Stimulated activated CD4-positive, alpha-beta T cell treated with anti-CD3 and anti-CD28 coated beads, Interleukin-2, amount 100 ng/mL, for 48 hours (primary cell): ENCODE measurements around the gene DACT3.

Experiments
- DNase-seq, 2 donors: peaks; one replicate each; pipeline ENCODE4 v3.0.0-alpha.2; 2020

DACT3 gene

DNA sequence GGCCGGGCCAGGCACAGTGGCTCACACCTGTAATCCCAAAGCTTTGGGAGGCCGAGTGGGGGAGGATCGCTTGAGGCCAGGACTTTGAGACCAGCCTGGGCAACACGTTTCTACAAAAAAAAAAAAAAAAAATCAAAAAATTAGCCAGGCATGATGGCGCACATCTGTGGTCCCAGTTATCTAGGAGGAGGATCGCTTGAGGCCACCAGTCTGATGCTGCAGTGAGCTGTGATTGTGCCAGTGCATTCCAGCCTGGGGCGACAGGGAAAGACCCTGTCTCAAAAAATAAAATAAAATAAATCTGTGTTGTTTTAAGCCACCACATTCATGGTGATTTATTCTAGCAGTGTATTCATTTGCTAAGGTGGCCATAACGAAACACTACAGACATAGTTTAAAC, 4.1 kb upstream of the DACT3 start:
- no peak for DNase-seq

DNA sequence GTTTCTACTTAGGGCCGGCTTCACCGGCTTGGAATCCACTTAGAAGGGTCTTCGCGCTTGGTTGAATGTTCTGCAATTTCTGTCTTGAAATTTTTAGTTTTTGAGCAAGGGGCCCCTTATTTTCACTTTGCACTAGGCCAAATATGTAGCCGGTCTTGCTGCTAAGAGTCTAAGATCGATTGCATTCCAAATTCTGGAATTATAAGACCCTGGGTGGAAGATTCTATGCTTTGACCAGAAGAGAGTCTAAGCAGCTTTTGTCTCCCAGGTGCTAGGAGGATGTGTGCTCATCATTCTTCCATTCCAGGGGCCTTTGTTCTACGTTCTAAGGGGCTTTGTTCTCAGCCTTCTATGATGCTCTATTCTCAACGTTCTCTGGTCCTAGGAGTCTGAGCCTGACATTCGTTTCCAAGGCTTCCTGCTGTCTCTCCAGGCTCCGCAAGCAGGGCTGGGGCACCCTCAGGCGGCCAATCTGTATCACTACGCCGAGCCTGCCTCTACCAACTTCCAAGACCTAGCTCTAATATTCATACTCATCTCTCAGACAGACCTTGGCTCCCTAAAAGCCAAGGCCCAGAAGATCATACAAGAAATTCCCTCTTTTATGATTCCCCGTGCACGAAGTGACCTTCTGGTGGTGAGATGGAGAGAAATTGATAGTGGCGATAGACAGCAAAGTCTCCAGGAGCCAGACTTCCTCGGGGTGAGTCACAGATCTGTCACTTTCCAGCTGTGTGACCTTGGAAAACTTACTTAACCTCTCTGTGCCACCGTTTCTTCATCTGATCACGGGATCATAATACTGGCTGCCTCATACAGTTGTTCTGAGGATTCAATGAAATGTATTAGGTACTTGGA, 982 bp upstream of the DACT3 start:
- peak; percentile 66 to 70 for DNase-seq

DNA sequence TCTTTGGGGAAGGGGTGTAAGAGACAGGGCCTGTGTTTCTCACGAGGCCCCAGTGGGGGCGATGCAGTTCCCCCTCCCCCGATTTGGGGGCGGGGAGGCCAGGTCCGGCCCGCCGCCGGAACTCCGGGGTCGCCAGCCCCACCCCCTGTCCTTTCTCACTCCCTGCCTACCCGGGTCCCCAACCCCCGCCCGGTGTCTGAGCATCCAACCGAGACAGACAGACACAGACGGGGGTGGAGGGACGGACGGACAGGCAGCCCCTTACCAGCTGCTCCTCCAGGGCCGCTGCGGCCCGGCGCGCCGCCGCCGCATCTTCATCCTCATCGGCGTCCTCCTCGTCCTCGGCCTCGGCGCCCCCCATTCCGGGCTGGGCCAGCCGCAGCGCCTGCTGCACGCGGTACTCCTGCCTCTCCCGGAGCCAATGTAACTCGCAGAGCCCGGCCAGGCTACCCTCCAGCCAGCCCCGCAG, 397 bp downstream of the DACT3 start:
- DNase-seq, result no peak

DNA sequence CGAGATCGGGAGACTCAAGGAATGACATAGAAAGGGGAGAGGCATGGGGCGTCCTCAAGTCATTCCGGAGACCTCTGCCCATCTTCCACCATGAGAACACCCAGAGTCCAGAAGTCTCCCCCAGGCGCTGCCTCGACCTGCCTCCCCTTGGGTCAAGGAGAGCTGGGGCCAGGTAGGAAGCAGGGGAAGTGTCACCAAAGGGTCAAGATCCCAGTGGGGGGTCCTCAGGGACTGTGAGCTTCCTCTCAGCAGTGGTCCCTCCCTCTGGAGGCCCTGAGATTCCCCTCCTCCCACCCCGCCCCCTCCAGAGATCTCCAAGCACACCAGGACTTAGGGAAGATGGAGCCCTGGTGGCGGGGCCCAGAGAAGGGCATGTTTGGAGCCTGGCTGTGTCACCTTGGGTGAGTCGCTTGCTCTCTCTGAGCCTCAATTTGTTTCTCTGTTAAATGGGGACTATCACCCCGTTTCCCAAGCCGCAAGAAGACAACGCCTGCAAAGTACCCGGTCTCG, 919 bp downstream of the DACT3 start:
- no peak for DNase-seq

DNA sequence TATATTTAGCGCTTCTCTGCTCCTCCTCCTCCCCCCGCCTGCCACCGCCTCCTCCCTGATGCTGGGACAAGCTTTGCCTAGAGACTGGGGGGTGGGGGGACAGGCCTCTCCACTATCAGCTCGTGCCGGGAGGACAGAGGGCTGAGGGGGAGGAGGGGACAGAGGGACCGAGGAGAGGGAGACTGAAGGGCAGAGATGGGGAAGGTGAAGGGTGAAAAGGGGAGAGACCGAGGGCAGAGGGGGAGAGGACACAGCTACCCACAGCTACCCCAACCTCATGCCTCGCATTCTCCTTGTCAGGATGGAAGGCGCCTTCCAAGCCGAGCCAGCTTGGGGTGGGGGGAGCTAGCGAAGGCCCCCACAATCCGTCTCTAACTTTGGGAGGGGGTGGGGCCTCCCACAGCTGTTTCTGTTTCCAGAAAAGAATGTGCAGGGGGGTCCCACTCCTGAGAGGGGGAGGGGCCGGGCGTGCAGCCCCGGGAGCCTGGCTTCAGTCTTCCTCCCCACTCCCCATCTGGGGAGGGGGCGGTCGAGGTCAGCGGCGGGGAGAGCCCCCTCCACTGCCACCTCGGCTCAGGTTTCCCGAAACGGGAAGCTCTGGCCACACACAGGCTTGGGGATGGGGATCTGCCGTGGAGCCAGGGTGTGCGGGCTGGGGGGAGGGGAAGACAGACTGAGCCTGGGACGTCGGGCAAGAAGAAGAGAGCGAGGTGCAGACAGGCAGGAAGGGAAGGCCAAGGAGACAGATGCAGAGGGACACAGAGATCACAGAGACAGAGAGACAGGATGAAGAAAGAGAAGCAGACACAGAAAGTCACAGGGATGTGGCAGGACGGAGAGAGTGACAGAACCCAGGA, 1.6 kb downstream of the DACT3 start:
- no peak for DNase-seq

DNA sequence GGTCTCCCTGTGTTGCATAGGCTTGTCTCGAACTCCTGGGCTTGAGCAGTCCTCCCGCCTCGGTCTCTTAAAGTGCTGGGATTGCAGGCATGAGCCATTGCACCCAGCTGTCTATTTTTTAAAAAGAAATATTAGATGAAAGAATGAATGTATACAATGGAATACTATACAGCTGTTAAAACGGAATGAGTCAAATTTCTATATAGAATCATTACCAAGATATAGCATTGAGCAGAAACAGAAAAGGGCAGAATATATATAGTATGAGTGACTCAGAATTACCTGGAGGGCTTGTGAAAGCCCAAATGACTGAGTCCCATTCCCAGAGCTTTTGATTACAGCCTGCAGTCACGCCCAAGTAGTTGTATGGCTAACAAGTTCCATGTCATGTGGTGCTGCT, 4.4 kb downstream of the DACT3 start:
- DNase-seq, result no peak

DNA sequence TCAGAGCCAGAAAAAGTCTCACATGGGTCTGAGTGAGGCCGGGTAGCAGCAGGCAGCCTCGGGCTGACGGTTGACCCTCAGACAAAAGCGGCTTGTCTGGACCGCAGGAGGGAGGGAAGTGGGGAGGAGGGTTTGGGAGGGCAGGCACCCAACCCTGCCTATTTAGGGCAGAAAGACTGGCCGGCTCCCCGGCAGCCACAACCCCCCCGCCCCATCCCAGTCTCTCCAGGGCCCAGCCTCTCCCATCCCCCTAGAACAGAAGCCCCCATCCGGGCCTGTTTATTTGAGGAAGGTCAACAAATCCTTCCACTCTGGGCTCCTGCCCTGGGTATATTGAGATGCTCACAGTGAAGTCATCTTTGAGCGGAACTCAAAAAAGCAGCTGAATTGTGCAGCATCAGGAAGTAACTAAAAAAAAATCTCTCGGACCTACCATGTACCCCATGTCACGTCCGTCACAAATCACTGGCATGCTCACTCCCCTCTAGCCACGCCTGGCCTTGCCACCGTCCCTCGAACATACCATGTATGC, 6.3 kb downstream of the DACT3 start:
- DNase-seq, result no peak

DNA sequence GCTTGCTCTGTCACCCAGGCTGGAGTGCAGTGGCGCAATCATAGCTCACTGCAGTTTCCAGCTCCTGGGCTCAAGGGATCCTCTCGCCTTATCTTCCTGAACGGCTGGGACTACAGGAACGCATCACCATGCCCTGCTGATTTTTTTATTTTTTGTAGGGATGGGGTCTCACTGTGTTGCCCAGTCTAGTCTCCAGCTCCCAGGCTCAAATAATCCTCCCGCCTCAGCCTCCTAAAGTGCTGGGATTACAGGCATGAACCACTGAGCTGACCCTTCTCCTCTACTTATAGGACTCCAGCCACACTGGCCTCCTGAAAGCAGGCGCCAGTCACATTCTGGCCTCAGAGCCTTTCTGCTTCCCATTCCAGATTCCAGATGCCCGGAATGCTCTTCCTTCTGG, 10.5 kb downstream of the DACT3 start:
- no peak for DNase-seq

DNA sequence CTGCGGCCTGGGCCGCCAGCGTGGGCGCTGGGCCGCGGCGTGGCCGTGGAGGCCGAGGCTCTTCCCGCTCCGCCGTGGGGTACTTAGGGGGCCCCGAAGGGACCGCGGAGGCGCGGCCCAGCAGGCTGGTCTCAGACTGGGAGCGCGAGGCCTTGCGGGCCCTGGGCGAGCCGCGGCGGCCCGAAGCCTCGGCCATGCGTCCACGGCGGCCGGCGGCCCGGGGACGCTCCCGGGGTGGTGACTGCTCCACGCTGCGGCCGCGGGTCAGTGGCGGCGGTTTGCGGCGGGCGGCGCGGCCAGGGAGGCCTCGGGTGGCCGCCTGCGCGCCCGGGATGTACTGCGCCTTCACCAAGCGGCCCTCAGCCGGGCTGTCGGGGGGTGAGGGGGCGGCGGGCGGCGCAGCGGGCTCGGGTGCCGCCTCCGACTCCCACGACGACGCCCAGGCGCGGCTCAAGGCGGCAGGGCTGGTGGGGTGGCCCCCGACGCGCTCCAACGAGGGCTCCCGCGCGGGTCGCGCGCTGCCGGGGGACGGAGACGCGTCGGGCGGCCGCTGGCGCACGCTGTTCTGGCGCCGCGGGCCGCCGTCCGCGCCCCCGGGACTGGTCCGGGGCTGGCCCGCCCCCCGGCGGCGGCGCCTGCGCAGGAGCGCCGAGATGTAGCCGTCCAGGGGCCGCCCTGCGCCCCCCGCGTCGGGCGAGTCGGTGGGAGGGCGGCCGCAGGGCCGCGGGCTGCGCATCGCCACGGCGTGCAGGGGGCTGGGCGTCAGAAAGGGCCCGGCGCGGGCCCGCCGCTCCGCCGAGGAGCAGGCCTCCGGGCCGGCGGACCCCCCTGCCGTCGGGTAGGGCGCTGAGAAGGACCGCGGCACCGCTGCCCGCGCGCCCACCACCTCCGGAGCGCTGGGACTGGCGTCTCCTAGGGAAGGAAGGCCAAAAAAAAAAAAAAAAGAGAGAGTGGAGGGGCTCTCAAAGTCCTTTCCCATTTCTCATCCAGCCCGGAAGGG, 11.7 kb downstream of the DACT3 start:
- DNase-seq, result no peak

DNA sequence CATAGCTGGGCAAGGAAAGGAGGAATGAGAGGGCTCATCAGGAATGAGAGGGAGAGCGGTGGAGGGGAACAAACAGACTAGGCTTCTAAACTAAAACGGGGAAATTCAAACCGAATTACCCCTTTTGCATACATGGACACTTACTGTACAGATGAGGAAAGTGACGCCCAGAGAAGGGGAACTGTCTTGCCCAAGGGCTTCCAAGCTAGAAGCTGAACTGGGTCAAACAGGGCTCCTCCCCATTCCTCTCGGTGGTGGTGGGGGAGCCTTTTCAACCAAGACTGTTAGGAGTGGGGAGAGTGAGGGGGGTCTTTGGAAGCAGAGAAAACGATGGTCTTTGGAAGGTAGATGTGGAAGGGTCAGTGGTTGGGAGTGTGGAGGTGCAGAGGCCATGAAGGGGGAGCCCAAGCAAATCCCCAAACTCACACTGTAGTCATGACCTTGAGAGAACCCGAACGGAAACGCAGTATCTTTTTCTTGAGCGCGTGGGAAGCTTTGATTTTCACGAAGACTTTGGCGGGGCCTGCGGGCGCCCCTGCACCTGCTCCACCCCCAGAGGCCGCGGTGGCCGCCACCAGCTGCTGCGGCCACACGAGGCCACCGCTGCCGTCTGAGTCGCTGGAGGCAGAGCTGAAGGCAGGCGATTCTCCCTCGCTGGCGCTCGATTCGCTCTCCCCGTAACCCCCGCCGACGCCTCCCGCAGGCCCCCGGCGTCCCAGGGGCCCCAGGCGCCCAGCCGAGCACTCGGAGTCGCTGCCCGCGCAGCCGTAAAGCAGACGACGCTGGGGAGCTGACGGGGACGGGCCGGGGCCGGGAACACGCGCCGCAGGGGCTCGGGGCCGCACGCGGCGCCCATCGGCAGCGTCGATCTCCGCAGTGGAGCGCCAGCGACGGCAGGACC, 12.7 kb downstream of the DACT3 start:
- DNase-seq, result no peak

DNA sequence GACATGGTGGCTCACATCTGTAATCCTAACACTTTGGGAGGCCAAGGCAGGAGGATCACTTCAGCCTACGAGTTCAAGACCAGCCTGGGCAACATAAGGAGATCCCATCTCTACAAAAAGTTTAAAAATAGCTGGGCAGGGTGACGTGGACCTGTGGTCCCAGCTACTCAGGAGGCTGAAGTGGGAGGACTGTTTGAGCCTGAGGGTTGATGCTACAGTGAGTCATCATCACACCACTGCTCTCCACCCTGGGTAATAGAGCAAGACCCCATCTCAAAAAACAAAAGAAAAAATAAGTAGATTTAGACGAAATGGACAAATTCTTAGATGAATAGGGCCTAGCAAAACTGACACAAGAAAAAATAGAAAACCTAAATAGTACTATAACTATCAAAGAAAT, 14.6 kb downstream of the DACT3 start:
- no peak for DNase-seq

DNA sequence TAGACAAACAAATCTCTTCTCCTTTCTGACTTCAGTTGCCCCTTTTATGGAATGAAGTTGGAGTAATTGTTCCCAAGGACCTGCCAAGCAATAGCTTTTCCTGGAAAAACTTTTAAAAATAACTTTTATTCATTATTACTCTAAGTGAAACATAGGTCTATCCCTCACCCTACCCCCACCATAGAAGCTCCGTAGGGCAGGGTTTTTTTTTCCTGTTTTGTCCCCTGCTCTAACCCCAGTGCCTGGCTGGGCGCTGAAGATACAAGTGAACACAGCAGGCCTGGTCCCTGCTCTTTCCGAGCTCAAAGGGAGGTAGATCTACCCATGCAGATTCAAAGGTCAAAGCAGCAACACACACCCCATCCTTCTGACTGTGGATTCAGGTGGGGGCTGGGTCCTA, 16.3 kb downstream of the DACT3 start:
- no peak for DNase-seq

DNA sequence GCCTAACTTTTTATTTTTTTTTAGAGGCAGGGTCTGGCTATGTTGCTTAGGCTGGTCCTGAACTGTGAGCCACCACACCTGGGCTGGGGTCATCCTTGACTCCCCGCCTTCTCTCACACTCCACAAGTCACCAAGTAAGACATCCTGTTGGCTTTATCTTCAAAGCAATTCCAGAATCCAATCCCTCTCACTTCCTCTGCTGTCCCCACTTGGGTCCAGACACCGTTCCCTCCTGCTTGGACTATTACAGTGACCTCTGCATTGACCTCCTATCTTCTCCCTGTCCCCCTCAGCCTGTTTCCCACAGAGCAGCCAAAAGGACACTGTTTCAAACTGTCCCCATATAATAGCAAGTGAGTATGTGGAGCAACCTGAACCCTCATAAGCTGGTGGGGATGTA, 20.3 kb downstream of the DACT3 start:
- DNase-seq, result no peak

DNA sequence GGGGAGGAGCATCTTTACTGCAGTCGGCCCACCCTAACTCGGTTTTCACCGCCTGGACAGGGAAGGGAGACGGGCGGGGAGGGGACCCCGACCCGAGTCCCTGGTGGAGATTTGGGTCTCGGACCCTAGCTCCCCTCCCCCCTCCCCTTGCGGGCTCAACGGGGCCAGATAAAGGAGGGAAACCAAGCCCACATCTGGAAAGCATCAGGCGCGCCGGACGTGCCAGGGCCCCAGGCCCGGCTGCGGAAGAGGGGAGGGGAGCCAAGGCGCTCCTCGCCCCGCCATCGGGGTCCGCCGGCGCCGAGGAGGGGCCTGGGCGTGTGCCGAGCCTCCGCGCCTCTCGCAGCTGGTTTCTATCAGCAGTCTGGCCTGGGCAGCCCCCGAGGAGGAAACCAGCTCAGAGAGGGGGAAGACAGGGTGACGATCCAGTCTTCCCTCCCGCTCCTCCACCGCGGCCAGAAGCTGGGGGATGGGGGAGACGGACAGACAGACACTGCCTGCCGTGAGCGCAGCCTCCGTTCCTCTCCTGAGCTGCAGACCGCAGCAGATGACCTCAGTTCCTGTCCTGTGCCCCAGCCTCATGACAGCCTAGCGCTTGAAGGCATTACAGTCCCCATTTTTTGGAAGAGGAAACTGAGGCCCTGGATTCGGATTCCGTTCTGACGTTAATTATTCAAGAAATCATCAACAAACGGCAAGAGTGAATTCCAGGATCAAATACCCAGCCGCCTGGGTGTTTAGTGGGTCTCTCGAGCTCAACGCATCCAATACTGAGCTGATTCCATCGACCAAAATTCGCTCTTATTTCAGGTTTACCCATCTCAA, 21.4 kb downstream of the DACT3 start:
- no peak for DNase-seq

DNA sequence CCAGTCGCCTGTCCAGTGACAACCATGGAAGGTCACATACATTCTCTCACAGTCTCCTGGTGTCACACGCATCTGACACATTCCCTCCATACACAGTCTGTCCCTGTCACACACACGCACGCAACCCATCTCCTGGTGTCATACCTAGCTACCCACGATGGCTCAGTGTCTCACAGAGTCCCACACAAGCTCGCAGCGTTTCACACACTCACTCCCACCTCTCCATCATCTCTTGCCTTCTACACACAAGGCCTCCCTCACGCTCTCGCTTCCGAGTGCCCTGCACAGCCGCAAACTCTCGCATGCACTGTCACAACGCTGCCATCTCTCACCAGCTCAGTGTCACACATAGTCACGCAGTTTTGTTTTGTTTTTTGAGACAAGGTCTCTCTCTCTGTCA, 23.8 kb downstream of the DACT3 start:
- DNase-seq, result no peak

DNA sequence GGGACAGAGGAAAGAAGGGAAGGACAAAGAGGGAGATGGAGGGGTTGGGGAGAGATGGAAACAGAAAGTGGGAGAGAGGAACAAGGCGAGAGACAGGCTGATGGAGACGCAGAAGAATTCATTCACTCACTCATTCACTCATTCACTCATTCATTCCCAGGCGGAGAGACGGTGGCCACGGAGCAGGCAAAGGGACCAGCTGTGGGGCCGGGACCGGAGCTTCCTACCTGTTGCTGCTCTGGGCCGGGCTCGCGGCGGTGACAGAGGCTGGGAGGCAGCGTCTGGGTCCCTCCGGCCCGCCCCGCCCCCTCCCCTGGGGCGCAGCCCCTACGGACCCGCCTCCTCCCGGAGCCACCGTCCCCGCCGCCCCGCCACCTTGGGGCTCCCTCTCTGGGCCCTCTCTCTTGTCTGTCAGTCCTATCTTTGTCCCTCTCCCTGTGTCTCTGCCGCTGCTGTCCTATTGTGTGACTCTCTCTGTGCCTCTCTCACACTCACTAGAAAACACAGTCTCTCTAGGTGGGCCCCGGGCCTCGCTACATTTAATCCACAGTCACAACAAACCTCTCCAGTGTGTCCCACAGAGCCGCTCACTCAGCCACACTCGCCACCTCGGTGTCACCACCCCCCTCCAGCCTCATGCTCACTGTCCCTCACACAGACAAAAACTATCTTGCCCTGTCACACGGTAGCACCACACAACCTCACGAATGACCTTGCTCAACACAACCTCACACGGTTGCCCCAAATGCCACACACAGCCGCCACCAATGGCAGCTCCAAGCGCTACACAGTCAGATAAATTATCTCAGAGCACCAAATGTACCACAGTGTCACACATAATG, 24.8 kb downstream of the DACT3 start, which contains the start of gene GNG8:
GNG8 (minus strand) TSS at position 283 of the 842 bp plus-strand sequence. CDS start 1,520 bp downstream, outside the sequence.
- no peak for DNase-seq

DNA sequence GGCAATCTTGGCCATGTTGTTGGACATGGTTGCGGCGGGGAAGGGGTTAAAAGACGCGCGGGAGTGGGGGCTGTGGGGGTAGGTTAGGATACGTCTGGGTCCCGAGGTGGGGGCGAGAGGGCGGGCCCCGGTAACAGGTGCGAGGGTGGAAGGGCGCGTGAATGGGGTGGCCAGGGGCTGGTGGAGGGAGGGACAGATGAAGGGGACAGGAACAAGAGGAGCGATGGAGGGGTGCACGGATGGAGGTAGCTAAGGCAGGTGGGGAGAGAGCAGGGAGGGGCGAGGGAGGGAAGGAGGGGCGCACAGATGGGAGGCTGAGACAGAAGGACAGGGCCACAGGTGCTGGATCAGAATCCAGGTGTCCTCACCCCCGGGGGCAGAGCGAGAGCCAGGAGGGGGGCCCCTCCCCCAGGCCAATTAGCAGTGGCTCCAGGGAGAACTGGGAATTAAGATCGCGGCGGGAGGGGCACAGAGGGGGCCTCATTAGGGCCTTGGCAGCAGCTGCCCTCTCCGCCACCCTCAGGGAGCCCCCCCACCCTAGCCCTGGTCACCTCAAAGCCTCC, 26.2 kb downstream of the DACT3 start:
- no peak for DNase-seq

DNA sequence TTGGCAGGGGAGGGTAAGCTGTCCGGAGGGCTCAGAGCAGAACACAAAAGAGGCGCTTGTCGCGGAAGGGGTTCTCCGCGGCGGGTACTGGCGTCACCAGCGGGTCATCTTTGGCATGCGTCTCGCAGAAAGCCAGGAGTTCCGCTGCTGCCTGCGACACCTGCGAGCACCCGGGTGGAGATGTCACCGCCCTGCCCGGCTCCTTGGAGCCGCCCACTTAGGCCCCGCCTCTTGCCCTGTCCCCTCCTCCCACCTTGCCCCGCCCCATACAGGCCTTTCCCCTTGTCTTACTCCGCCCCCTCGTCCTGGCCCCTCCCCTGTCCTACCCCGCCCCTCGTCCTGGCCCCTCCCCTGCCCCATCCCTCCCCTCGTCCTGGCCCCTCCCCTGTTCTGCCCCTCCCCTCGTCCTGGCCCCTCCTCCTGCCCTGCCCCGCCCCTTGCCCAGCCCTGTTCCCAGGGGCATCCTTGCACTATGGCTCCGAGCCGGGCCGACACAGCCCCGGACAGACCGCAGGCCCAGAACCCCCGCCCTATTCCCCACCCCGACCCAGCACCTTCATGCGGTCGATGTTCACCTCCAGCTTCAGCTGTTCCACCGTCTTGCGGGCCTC, 26.8 kb downstream of the DACT3 start:
- DNase-seq, result peak; percentile 97 to 99
